ENCODE results near the gene NOSTRIN.
"Not testable (repeated sequence)": the region's sequence is repeated elsewhere in the genome, so short reads cannot be mapped to it uniquely, and the experiment has no call there.

Gene NOSTRIN

GRCh38 chr2:168787782-168788376 lies 14.6 kb upstream of the NOSTRIN start:
- Histone ChIP-seq H3K27ac (ENCODE audit: low read depth, low read length) (no peak overlapping the region), H3K9me3 (ENCODE audit: control insufficient read depth in 5 of 5, low read length in 5 of 5) (no peaks in the 10 kb centered on the region), H3K36me3 (ENCODE audit: control insufficient read depth in 5 of 5, insufficient read depth in 5 of 5, low read length in 5 of 5) (no peaks in the 10 kb centered on the region), H3K4me1 (ENCODE audit: control insufficient read depth in 5 of 5, insufficient read depth in 5 of 5, low read length in 5 of 5) (peaks cover 0 to 2% (median 0%) of the 10 kb centered on the region in 5 donors), H3K9ac (ENCODE audit: low read length in 5 of 5) (no peak overlapping the region), H3K4me3 (ENCODE audit: low read depth in 1 of 5, low read length in 5 of 5) (no peak overlapping the region), H3K27me3 (ENCODE audit: control insufficient read depth in 5 of 5, insufficient read depth in 4 of 5, low read length in 5 of 5) (no peaks in the 10 kb centered on the region)

GRCh38 chr2:168789776-168790175 lies 12.7 kb upstream of the NOSTRIN start:
- peaks cover 0 to 2% (median 0%) of the 10 kb centered on the region in 5 donors for H3K4me1 ChIP-seq (ENCODE audit: control insufficient read depth in 5 of 5, insufficient read depth in 5 of 5, low read length in 5 of 5)
- no peaks in the 10 kb centered on the region for H3K9me3 ChIP-seq (ENCODE audit: control insufficient read depth in 5 of 5, low read length in 5 of 5)
- no peaks in the 10 kb centered on the region for H3K27me3 ChIP-seq (ENCODE audit: control insufficient read depth in 5 of 5, insufficient read depth in 4 of 5, low read length in 5 of 5)
- no peak overlapping the region for H3K4me3 ChIP-seq (ENCODE audit: low read depth in 1 of 5, low read length in 5 of 5)
- no peak overlapping the region for H3K27ac ChIP-seq (ENCODE audit: low read depth, low read length)
- no peaks in the 10 kb centered on the region for H3K36me3 ChIP-seq (ENCODE audit: control insufficient read depth in 5 of 5, insufficient read depth in 5 of 5, low read length in 5 of 5)
- H3K9ac ChIP-seq (ENCODE audit: low read length in 5 of 5), result no peak overlapping the region

GRCh38 chr2:168790226-168790902 lies 12.1 kb upstream of the NOSTRIN start:
- Histone ChIP-seq H3K27me3 (ENCODE audit: control insufficient read depth in 5 of 5, insufficient read depth in 4 of 5, low read length in 5 of 5) (no peaks in the 10 kb centered on the region), H3K36me3 (ENCODE audit: control insufficient read depth in 5 of 5, insufficient read depth in 5 of 5, low read length in 5 of 5) (no peaks in the 10 kb centered on the region), H3K9me3 (ENCODE audit: control insufficient read depth in 5 of 5, low read length in 5 of 5) (no peaks in the 10 kb centered on the region), H3K4me1 (ENCODE audit: control insufficient read depth in 5 of 5, insufficient read depth in 5 of 5, low read length in 5 of 5) (peaks cover 0 to 8% (median 0%) of the 10 kb centered on the region in 5 donors), H3K9ac (ENCODE audit: low read length in 5 of 5) (no peak overlapping the region), H3K4me3 (ENCODE audit: low read depth in 1 of 5, low read length in 5 of 5) (no peak overlapping the region), H3K27ac (ENCODE audit: low read depth, low read length) (no peak overlapping the region)

- not testable (repeated sequence) for H3K36me3 ChIP-seq (ENCODE audit: control insufficient read depth in 5 of 5, insufficient read depth in 5 of 5, low read length in 5 of 5); H3K9me3 ChIP-seq (ENCODE audit: control insufficient read depth in 5 of 5, low read length in 5 of 5); H3K4me3 ChIP-seq (ENCODE audit: low read depth in 1 of 5, low read length in 5 of 5); H3K27ac ChIP-seq (ENCODE audit: low read depth, low read length); H3K9ac ChIP-seq (ENCODE audit: low read length in 5 of 5); H3K27me3 ChIP-seq (ENCODE audit: control insufficient read depth in 5 of 5, insufficient read depth in 4 of 5, low read length in 5 of 5)
- H3K4me1 ChIP-seq (ENCODE audit: control insufficient read depth in 5 of 5, insufficient read depth in 5 of 5, low read length in 5 of 5), result peaks cover 0 to 15% (median 2%) of the 10 kb centered on the region in 5 donors
Observed at GRCh38 chr2:168791140-168791539, 11.3 kb upstream of the NOSTRIN start.

GRCh38 chr2:168793596-168793995 lies 8.8 kb upstream of the NOSTRIN start:
- Histone ChIP-seq H3K4me1 (ENCODE audit: control insufficient read depth in 5 of 5, insufficient read depth in 5 of 5, low read length in 5 of 5) (peaks cover 0 to 34% (median 7%) of the 10 kb centered on the region in 5 donors), H3K36me3 (ENCODE audit: control insufficient read depth in 5 of 5, insufficient read depth in 5 of 5, low read length in 5 of 5) (no peaks in the 10 kb centered on the region), H3K9me3 (ENCODE audit: control insufficient read depth in 5 of 5, low read length in 5 of 5) (no peaks in the 10 kb centered on the region), H3K27ac (ENCODE audit: low read depth, low read length) (no peak overlapping the region), H3K9ac (ENCODE audit: low read length in 5 of 5) (no peak overlapping the region), H3K4me3 (ENCODE audit: low read depth in 1 of 5, low read length in 5 of 5) (no peak overlapping the region), H3K27me3 (ENCODE audit: control insufficient read depth in 5 of 5, insufficient read depth in 4 of 5, low read length in 5 of 5) (no peaks in the 10 kb centered on the region)

- Histone ChIP-seq H3K4me3 (ENCODE audit: low read depth in 1 of 5, low read length in 5 of 5) (no peak overlapping the region), H3K9me3 (ENCODE audit: control insufficient read depth in 5 of 5, low read length in 5 of 5) (no peaks in the 10 kb centered on the region), H3K27me3 (ENCODE audit: control insufficient read depth in 5 of 5, insufficient read depth in 4 of 5, low read length in 5 of 5) (no peaks in the 10 kb centered on the region), H3K27ac (ENCODE audit: low read depth, low read length) (no peak overlapping the region), H3K9ac (ENCODE audit: low read length in 5 of 5) (no peak overlapping the region), H3K36me3 (ENCODE audit: control insufficient read depth in 5 of 5, insufficient read depth in 5 of 5, low read length in 5 of 5) (no peaks in the 10 kb centered on the region), H3K4me1 (ENCODE audit: control insufficient read depth in 5 of 5, insufficient read depth in 5 of 5, low read length in 5 of 5) (peaks cover 0 to 48% (median 7%) of the 10 kb centered on the region in 5 donors)
Observed at GRCh38 chr2:168794968-168795367, 7.5 kb upstream of the NOSTRIN start.

GRCh38 chr2:168796090-168796577 lies 6.3 kb upstream of the NOSTRIN start:
- peak overlapping the region; percentile 66 for H3K27ac ChIP-seq (ENCODE audit: low read depth, low read length)

GRCh38 chr2:168796583-168797285 lies 5.7 kb upstream of the NOSTRIN start:
- peak overlapping the region; percentile 66 for H3K27ac ChIP-seq (ENCODE audit: low read depth, low read length)

More at GRCh38 chr2:168796090-168796577, 6.3 kb upstream of the NOSTRIN start:
- no peaks in the 10 kb centered on the region for H3K36me3 ChIP-seq (ENCODE audit: control insufficient read depth in 5 of 5, insufficient read depth in 5 of 5, low read length in 5 of 5)
- H3K4me1 ChIP-seq (ENCODE audit: control insufficient read depth in 5 of 5, insufficient read depth in 5 of 5, low read length in 5 of 5), result peaks cover 0 to 53% (median 7%) of the 10 kb centered on the region in 5 donors
- no peak overlapping the region for H3K4me3 ChIP-seq (ENCODE audit: low read depth in 1 of 5, low read length in 5 of 5)
- H3K9me3 ChIP-seq (ENCODE audit: control insufficient read depth in 5 of 5, low read length in 5 of 5), result no peaks in the 10 kb centered on the region
- no peaks in the 10 kb centered on the region for H3K27me3 ChIP-seq (ENCODE audit: control insufficient read depth in 5 of 5, insufficient read depth in 4 of 5, low read length in 5 of 5)
- peak overlapping the region in 1 of 5 donors; percentile 54 for H3K9ac ChIP-seq (ENCODE audit: low read length in 5 of 5)

GRCh38 chr2:168797286-168797655 lies 5.2 kb upstream of the NOSTRIN start:
- H3K27ac ChIP-seq (ENCODE audit: low read depth, low read length), result no peak overlapping the region
- H3K36me3 ChIP-seq (ENCODE audit: control insufficient read depth in 5 of 5, insufficient read depth in 5 of 5, low read length in 5 of 5), result no peaks in the 10 kb centered on the region
- no peaks in the 10 kb centered on the region for H3K27me3 ChIP-seq (ENCODE audit: control insufficient read depth in 5 of 5, insufficient read depth in 4 of 5, low read length in 5 of 5)
- no peaks in the 10 kb centered on the region for H3K9me3 ChIP-seq (ENCODE audit: control insufficient read depth in 5 of 5, low read length in 5 of 5)
- peaks cover 0 to 63% (median 11%) of the 10 kb centered on the region in 5 donors for H3K4me1 ChIP-seq (ENCODE audit: control insufficient read depth in 5 of 5, insufficient read depth in 5 of 5, low read length in 5 of 5)
- H3K4me3 ChIP-seq (ENCODE audit: low read depth in 1 of 5, low read length in 5 of 5), result no peak overlapping the region
- no peak overlapping the region for H3K9ac ChIP-seq (ENCODE audit: low read length in 5 of 5)

More at GRCh38 chr2:168796583-168797285, 5.7 kb upstream of the NOSTRIN start:
- H3K9me3 ChIP-seq (ENCODE audit: control insufficient read depth in 5 of 5, low read length in 5 of 5), result no peaks in the 10 kb centered on the region
- no peaks in the 10 kb centered on the region for H3K27me3 ChIP-seq (ENCODE audit: control insufficient read depth in 5 of 5, insufficient read depth in 4 of 5, low read length in 5 of 5)
- H3K4me1 ChIP-seq (ENCODE audit: control insufficient read depth in 5 of 5, insufficient read depth in 5 of 5, low read length in 5 of 5), result peaks cover 0 to 57% (median 7%) of the 10 kb centered on the region in 5 donors
- H3K36me3 ChIP-seq (ENCODE audit: control insufficient read depth in 5 of 5, insufficient read depth in 5 of 5, low read length in 5 of 5), result no peaks in the 10 kb centered on the region
- H3K9ac ChIP-seq (ENCODE audit: low read length in 5 of 5), result no peak overlapping the region
- no peak overlapping the region for H3K4me3 ChIP-seq (ENCODE audit: low read depth in 1 of 5, low read length in 5 of 5)

All from subcutaneous abdominal adipose tissue (tissue), 5 donors.